Measurements from ENCODE around the gene HMCN2.

DNA sequence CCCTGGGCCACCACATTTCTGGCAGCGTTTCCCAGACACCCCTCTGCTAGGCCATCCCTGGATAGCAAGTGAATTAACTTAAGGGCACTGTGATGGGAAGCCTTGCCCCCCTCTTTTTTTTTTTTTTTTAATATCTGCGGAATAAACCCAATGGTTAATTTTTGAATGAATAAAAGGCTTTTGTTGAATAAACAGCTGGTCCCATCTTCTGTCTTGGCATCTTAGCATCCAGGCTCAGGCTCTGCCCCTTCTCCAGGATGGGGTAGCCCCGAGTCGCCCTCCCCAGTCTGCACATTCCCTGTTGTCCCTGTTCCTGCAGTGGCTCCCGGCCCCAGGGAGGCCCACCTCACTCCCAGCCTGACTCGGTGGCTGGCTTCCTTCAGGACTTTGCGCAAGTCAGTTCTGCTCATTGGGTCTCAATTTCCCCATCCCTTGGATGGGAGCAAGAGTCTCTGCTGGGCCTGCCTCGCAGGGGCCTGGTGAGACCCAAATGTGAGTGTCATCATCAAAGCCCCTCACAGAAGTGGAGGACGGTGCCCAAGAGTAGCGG, 29.0 kb upstream of the HMCN2 start:
- no peak for TF ChIP-seq POLR2A (IDR thresholded peaks at IDR 0.05)
- TF ChIP-seq, protein P1, sequence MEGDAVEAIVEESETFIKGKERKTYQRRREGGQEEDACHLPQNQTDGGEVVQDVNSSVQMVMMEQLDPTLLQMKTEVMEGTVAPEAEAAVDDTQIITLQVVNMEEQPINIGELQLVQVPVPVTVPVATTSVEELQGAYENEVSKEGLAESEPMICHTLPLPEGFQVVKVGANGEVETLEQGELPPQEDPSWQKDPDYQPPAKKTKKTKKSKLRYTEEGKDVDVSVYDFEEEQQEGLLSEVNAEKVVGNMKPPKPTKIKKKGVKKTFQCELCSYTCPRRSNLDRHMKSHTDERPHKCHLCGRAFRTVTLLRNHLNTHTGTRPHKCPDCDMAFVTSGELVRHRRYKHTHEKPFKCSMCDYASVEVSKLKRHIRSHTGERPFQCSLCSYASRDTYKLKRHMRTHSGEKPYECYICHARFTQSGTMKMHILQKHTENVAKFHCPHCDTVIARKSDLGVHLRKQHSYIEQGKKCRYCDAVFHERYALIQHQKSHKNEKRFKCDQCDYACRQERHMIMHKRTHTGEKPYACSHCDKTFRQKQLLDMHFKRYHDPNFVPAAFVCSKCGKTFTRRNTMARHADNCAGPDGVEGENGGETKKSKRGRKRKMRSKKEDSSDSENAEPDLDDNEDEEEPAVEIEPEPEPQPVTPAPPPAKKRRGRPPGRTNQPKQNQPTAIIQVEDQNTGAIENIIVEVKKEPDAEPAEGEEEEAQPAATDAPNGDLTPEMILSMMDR (IDR thresholded peaks at IDR 0.05): no peak

Measured in uterus (tissue), 2 donors.